GM21529 (cell line): Measurements from ENCODE around the gene GARNL3.

Source experiments
- ATAC-seq: cut with Tn5 transposase; IDR thresholded peaks from one replicate; pipeline ENCODE4 v1.9.1; 2021; ENCODE audit not compliant: unreplicated experiment

GARNL3 gene

DNA sequence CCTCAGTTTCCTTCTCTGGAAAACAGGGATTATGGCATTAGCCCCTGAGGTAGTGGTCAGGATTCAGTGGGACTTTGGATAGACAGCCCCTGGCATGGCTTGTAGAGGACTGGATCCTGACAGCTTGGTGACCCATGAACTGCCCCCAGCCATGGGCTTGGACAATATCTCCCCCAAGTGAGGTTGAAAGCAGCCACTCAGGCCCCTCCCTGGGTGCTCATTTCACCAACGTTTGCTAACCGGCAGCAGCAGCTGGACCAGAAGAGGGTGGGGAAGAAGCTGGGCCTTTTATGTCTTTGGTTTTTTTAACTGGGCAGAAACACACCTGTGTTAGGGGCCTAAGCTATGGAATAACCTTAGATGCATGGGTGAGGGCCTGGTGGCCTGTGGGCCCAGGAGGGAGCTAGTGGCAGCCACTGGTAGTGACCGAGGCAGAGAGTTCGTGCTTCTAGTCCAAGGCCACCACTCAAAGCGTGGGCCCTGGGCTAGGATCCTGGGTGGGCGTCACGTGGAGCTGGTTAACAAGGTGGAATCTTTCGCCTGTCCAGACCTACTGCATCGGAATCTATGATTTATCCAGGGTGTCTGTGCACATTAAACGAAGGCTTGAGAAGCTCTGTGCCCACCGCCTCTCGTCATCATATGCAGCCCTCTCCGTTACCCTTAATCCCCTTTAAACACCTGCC lies 134.3 kb downstream of the GARNL3 start:
- ATAC-seq = no peak

DNA sequence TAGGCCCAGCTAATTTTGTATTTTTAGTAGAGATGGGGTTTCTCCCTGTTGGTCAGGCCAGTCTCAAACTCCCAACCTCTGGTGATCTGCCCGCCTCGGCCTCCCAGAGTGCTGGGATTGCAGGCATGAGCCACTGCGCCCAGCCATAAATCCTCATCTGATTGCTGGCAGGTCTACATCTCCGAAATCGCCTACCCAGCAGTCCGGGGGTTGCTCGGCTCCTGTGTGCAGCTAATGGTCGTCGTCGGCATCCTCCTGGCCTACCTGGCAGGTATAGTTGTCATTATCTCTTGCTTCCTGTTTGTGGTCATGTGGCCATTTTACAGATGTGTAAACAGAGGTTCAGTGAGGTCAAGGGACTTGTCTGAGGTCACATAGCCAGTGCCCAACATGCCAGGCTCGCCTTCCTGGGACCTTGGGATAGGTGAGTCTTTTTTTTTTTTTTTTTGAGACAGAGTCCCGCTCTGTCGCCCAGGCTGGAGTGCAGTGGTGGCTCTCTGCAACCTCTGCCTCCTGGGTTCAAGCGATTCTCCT lies 135.2 kb downstream of the GARNL3 start:
- ATAC-seq = no peak

DNA sequence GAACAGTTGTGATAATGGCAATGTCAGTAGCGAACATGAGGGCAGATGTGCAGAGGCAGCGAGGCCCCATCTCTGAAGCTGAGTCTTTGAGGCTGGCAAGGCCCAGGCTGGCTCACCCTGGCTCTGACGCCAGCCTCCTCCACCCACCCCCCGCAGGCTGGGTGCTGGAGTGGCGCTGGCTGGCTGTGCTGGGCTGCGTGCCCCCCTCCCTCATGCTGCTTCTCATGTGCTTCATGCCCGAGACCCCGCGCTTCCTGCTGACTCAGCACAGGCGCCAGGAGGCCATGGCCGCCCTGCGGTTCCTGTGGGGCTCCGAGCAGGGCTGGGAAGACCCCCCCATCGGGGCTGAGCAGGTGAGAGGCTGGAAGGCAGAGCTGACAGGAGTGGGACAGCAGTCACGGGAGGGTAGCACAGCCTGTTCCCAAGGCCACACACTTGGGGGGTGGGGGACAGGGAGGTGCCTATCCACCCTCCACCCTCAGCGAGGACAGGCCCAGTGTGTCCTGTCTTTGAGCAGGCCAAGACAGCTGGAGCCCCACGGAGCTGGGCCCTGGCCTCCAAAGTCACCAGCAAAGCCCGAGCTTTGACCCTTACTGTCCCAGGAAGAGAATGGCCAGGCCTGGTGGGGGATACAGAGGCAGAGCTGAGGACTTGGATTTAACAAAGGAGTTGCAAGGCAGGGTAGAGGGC lies 138.0 kb downstream of the GARNL3 start:
- no peak for ATAC-seq

DNA sequence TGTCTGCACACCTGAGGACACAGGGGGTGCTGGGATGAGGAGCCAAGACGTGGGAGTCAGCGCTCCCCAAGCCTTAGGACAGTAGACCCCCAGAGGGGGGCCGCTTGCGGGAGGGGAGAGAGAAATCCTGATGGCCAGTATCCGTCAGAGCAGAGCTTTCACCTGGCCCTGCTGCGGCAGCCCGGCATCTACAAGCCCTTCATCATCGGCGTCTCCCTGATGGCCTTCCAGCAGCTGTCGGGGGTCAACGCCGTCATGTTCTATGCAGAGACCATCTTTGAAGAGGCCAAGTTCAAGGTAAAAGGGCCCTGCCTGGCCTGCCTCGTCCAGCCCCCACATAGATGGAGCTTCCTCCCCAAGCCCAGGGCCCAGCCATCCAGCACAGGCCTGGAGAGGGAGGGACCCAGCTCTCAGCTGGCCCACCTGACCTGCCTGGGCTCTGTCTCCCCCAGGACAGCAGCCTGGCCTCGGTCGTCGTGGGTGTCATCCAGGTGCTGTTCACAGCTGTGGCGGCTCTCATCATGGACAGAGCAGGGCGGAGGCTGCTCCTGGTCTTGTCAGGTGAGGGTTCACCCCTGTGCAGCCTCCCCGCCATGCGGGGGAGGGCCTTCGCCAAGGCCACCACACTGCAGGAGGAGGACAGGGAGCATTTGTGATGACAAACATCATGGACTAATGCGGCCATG lies 139.1 kb downstream of the GARNL3 start:
- no peak for ATAC-seq

DNA sequence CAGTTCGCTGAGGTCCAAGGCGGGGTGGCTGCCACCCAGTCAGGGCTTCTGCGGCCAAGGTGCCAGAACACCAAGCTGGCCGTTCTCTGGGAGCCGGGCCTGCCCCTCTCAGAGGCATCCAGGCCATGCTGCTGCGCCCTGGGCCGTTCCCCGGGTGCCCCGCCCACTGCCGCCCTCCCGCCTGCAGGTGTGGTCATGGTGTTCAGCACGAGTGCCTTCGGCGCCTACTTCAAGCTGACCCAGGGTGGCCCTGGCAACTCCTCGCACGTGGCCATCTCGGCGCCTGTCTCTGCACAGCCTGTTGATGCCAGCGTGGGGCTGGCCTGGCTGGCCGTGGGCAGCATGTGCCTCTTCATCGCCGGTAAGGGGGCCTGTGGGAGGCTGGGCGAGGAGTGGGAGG lies 140.1 kb downstream of the GARNL3 start:
- no peak for ATAC-seq

DNA sequence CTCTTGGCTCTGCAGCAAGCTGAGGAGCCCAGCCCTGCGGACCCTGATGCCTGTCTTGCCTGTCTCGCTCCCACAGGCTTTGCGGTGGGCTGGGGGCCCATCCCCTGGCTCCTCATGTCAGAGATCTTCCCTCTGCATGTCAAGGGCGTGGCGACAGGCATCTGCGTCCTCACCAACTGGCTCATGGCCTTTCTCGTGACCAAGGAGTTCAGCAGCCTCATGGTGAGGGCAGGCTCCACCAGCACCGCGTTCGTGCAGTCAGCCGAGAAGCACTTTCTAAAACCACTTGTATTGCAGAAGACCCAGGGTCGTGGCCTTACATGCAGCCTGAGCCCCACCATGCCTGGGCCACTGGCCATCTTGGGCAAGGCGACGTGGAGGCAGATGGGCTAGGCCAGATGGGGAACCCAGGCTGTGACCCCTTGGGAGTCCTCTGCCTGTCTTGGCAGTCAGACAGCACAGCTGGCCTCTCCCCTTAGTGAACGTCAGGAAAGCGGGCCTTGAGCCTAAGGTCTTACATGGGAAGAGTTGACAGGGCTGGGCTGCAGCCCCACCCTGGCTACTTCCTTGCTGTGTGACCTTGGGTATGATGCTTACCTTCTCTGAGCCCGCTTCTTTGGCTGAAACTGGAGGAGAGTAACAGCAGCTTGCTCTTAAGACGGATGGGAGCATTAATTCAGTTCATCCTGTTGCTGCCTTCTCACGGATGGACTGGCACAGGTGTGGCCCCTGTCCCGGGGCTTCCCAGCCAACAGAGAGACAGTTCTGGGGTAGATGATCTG lies 141.0 kb downstream of the GARNL3 start:
- ATAC-seq = no peak

DNA sequence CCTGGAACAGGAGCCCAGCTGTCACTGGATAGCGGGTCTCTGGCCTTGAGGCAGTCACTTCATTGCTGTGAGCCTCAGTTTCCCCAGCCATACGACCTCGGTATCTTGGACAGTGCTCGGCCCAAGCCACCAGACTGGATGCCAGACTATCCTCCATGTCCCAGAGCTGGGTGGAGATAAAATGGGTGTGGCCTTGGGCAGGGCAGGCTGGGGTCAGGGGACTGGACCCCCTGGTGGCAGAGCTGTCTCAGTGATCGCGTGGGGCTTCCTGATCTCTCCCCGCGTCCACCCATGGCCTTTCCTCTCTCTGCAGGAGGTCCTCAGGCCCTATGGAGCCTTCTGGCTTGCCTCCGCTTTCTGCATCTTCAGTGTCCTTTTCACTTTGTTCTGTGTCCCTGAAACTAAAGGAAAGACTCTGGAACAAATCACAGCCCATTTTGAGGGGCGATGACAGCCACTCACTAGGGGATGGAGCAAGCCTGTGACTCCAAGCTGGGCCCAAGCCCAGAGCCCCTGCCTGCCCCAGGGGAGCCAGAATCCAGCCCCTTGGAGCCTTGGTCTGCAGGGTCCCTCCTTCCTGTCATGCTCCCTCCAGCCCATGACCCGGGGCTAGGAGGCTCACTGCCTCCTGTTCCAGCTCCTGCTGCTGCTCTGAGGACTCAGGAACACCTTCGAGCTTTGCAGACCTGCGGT lies 142.4 kb downstream of the GARNL3 start:
- ATAC-seq = no peak

DNA sequence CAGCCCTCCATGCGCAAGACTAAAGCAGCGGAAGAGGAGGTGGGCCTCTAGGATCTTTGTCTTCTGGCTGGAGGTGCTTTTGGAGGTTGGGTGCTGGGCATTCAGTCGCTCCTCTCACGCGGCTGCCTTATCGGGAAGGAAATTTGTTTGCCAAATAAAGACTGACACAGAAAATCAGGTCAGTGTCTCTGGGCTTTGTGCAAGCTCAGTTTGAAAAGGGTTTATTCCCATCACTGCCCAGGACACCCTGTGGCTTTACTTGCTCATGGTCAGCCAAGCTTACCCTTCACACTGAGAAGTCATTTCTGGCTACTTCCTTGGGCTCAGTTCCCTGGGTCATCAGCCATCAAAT lies 142.9 kb downstream of the GARNL3 start:
- no peak for ATAC-seq

DNA sequence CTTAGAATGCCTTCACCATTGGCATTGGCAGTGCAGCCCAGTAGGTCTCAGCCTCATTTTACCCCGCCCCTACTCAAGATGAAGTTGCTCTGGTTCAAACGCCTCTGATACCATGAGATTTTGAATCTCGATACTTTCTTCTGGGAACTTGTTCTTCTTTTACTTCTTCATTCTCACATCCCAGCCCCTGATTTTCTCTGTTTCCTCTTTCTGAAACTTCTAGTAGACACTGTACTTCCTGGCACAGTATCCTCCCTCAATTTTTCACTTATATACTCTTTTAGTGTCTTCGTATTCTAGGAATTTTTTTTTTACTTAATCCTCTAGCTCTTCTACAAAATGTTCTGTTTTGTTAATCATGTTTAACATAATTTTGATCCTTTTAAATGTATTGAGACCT lies 146.5 kb downstream of the GARNL3 start:
- ATAC-seq = no peak

DNA sequence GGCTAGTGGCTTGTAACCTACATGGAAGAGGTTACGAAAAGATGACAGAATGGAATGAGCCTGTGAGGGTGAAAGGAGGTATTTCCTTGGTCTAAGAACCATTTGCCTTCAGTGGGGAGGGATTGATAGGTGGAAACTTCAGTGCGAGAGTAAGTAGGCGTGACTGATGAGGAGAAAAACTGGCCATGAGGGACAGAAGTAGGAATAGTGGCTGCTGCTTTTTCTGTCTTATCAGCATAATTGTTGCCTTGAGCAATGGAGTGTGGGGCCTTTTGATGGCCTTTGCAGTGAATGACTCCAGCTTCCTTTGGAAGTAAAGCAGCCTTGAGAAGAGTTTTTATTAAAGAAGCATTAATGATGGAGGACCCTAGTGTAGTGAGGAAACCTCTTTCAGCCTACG lies 150.6 kb downstream of the GARNL3 start:
- no peak for ATAC-seq

DNA sequence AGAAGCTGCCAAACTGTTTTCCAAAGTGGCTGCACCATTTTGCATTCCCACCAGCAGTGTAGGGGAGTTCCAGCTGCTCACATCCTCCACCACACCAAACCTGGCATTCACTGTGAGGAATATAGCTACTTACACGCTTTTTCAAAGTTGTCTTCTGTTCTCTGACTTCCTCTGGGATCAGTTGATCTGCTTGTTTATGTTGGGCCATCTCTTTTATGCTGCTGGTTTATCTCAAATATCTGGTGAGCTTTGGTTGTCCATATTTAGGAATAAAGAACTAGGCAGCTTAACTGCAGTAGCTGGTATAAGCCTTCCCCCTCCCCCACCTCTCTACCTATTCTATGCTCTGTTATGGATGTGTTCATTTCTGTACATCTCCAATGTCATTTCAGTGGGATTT lies 151.1 kb downstream of the GARNL3 start:
- no peak for ATAC-seq

DNA sequence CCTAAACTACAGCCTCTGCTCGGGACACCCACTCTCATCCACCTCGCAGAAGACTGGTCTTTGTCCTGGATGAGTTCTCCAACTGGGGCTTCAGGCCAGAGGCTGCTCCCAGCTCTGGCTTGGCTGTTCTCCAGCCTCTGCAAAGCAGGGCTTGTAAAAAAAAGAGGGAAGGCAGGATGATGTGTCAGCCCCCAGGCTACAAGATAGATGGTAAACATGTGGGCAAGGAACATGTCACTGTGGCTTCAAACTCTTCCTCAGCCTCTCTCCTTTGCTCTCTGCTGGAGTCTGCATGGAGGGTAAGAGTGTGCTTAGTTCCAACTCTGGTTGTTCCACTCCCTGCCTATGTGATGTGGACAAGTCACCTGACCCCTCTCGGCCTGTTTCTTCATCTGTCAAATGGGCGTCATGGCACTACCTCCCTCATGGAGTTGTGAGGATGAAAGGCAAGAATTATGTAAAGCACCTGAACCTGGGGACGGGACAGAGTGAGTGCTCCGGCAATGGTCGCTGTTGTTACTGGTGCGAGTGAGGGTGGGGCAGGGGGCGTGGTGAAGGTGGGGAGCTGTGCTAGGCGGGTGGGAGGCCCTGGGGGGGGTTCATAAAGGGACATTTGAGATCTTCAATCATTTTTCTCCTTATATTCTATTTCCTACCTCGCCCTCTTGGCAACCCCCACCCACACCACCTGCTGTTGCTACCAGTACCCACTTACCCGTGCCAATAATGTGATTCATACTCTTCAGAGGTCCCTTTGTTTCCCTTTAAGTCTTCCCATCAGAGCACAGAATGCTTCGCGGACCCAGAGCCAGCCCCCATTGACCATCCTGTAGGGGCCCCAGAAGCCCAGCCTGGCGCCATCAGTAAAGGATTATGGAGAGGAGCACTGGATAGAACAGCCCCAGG lies 152.8 kb downstream of the GARNL3 start:
- ATAC-seq = no peak

DNA sequence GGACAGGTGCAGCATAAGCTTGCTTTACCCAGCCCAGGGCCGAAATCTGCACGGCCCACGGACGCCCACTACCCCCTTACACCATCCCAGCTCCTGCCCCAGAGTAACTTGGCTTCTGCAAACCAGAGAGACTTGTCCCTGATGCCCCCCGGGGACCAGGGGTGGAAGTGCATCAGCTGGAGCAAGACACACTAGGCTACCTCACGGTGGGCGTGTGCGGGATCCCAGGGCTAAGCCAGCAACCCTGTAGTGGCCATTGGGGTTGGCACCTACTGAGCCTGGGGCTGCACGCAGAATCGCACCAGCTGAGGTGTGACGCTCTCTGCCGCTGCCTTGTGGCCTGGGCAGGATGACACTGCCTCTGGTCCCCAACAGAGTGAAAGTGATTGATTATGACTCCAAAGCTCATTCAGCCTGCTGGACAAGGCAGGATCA lies 153.5 kb downstream of the GARNL3 start:
- no peak for ATAC-seq

DNA sequence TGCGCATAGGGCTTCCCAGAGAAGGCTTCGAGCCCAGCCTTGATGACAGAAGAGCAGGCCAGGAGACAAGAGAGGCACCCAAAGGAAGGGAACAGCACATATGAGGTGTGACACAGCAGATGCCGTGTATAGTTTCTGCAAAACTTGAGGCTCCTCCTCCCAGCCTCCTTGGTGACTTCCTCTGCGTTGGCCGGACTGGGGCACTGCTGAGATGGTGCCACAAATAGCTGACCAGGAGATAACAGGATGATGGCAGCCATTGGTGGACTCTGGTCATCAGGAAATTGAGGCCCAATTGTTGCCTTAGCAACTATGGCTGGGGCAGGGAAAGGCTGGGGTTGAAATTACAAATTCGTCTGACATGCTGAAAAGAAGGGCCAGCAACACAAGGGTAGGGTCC lies 154.8 kb downstream of the GARNL3 start:
- ATAC-seq = no peak

DNA sequence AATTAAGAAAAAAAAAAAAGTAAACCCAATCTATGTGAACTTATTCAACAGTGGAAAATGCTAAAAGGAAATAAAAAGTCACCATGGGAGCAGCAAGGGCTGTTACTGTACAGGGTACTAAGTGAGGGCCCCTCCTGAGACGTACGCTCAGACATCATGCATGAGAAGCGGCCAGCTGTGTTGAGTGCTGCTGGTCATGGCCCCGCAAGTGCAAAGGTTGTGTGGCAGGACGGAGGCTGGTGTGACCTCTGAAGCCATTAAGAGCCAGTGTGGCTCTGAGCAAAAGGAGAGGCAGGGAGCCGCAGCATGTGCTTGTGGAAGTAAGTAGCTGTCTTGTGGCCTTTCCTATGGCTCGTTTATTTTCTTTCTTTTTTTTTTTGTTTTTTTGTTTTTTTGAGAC lies 156.5 kb downstream of the GARNL3 start:
- ATAC-seq = no peak

DNA sequence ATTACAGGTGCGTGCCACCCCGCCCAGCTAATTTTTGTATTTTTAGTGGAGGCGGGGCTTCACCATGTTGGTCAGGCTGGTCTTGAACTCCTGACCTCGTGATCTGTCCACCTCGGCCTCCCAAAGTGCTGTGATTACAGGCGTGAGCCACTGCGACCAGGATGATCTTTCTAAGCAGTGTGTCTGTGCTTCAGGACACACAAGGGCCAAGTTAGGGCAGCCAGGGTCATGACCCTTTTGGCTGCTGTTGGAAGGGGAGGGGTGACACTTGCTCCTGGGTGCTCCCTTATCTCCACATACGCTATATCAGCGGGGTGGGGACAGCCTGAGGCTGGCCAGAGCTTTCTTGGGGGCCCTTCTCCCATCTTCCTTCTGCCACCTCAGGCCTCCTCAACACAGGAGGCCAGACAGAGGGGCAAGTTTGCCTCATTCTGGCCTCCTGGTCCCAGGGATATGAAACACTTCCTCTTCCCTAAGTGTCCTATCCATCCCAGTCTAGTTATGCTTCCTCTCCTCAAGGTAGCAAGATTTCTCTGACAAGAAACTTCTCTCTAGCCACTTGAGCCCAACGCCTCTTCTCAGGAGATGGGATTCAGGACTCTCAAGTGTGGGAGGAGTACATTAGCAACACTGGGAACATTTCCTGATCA lies 157.7 kb downstream of the GARNL3 start:
- ATAC-seq = no peak

DNA sequence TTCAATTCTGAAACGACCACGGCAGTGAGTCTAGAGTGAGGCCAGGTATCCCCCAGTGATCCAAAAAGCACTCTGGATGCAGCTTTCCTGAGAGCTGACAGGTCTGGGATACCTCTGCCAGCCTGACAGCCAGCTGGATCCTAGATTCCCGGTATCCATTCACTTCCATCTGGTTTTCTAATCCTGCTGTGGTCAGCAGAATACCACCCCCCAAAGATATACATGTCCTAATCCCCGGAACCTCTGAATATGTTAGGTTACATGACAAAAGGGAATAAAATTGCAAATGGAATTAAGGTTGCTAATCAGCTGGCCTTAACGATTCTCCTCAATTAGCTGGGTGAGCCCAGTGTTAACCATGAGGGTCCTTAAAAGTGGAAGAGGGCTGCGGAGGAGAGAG lies 158.2 kb downstream of the GARNL3 start:
- no peak for ATAC-seq

DNA sequence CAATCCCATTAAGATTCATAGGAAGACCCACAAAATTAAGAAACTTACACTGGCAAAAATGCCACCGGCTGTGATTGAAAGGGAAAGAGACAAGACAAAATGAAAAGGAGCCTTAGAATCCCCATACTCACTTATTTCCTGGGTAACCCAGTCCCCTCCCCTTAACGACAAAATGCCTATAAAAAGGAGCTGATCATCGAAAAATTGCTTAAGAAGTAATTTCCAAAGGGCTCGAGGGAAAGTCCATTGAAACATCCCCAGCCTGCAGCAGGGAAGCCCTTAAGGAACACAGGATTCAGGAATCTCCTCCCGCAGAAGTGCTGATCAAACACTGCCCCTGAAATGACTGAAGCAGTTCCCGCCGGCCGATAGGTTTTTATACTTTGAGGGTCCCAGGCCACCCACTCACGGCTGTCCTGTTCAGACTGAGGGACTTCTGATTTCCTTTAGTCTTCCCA lies 158.9 kb downstream of the GARNL3 start:
- ATAC-seq = no peak
